Measurements from ENCODE around the gene CPNE1. TPM values are rescaled to one million over a fixed set of nuclear protein-coding genes. Genes with fewer than 3 reads are reported as not detected.

Gene CPNE1
- total and polyA plus RNA-seq, 2 donors = 43.6 to 238 TPM

GRCh38 chr20:35635652-35636051 lies 29.0 kb downstream of the CPNE1 start:
- no peak for DNase-seq (ENCODE audit: low read depth in 6 of 9, low spot score in 9 of 9)
- WGBS = 98% methylated on average over 4 of the region's 4 CpGs
- no peak overlapping the region for H3K4me3 ChIP-seq (ENCODE audit: low read length in 2 of 2)
- H3K27me3 ChIP-seq (ENCODE audit: control insufficient read depth in 2 of 2, insufficient read depth in 1 of 2, low read length in 1 of 2) = no peaks in the 10 kb centered on the region
- H3K9me3 ChIP-seq (ENCODE audit: control insufficient read depth in 2 of 2, insufficient read depth in 1 of 2, low read length in 1 of 2) = no peaks in the 10 kb centered on the region
- H3K36me3 ChIP-seq (ENCODE audit: control insufficient read depth in 2 of 2, insufficient read depth in 2 of 2, low read length in 1 of 2) = peaks cover 14 to 19% of the 10 kb centered on the region in 2 donors
- no peak overlapping the region for H3K27ac ChIP-seq (ENCODE audit: low read depth in 1 of 2, low read length in 1 of 2)
- no peaks in the 10 kb centered on the region for H3K4me1 ChIP-seq (ENCODE audit: control insufficient read depth in 2 of 2, insufficient read depth in 2 of 2, low read length in 2 of 2)

- no peak for DNase-seq (ENCODE audit: low read depth in 6 of 9, low spot score in 9 of 9)
- Histone ChIP-seq H3K4me3 (ENCODE audit: low read length in 2 of 2) (no peak overlapping the region), H3K4me1 (ENCODE audit: control insufficient read depth in 2 of 2, insufficient read depth in 2 of 2, low read length in 2 of 2) (no peaks in the 10 kb centered on the region), H3K9me3 (ENCODE audit: control insufficient read depth in 2 of 2, insufficient read depth in 1 of 2, low read length in 1 of 2) (no peaks in the 10 kb centered on the region), H3K27me3 (ENCODE audit: control insufficient read depth in 2 of 2, insufficient read depth in 1 of 2, low read length in 1 of 2) (no peaks in the 10 kb centered on the region), H3K36me3 (ENCODE audit: control insufficient read depth in 2 of 2, insufficient read depth in 2 of 2, low read length in 1 of 2) (peaks cover 24 to 46% of the 10 kb centered on the region in 2 donors), H3K27ac (ENCODE audit: low read depth in 1 of 2, low read length in 1 of 2) (no peak overlapping the region)
- over 99% methylated on average over 13 of the region's 13 CpGs for WGBS
These were observed 32.1 kb downstream of the CPNE1 start for GRCh38 chr20:35632539-35633115.

- H3K4me3 ChIP-seq (ENCODE audit: low read length in 2 of 2) = no peak overlapping the region
- no peak overlapping the region for H3K27ac ChIP-seq (ENCODE audit: low read depth in 1 of 2, low read length in 1 of 2)
- DNase-seq (ENCODE audit: low read depth in 6 of 9, low spot score in 9 of 9) = no peak
- H3K4me1 ChIP-seq (ENCODE audit: control insufficient read depth in 2 of 2, insufficient read depth in 2 of 2, low read length in 2 of 2) = peaks cover 0 to 3% of the 10 kb centered on the region in 2 donors
- H3K27me3 ChIP-seq (ENCODE audit: control insufficient read depth in 2 of 2, insufficient read depth in 1 of 2, low read length in 1 of 2) = no peaks in the 10 kb centered on the region
- no peaks in the 10 kb centered on the region for H3K9me3 ChIP-seq (ENCODE audit: control insufficient read depth in 2 of 2, insufficient read depth in 1 of 2, low read length in 1 of 2)
- H3K36me3 ChIP-seq (ENCODE audit: control insufficient read depth in 2 of 2, insufficient read depth in 2 of 2, low read length in 1 of 2) = peaks cover 43 to 65% of the 10 kb centered on the region in 2 donors
- over 99% methylated on average over 4 of the region's 4 CpGs for WGBS
These were observed 34.1 kb downstream of the CPNE1 start for GRCh38 chr20:35630636-35631035.

- Histone ChIP-seq H3K4me3 (ENCODE audit: low read length in 2 of 2) (no peak overlapping the region), H3K27ac (ENCODE audit: low read depth in 1 of 2, low read length in 1 of 2) (no peak overlapping the region), H3K9me3 (ENCODE audit: control insufficient read depth in 2 of 2, insufficient read depth in 1 of 2, low read length in 1 of 2) (no peaks in the 10 kb centered on the region), H3K36me3 (ENCODE audit: control insufficient read depth in 2 of 2, insufficient read depth in 2 of 2, low read length in 1 of 2) (peaks cover 50 to 69% of the 10 kb centered on the region in 2 donors), H3K27me3 (ENCODE audit: control insufficient read depth in 2 of 2, insufficient read depth in 1 of 2, low read length in 1 of 2) (no peaks in the 10 kb centered on the region), H3K4me1 (ENCODE audit: control insufficient read depth in 2 of 2, insufficient read depth in 2 of 2, low read length in 2 of 2) (peaks cover 0 to 3% of the 10 kb centered on the region in 2 donors)
- 96% methylated on average over 12 of the region's 12 CpGs for WGBS
- no peak for DNase-seq (ENCODE audit: low read depth in 6 of 9, low spot score in 9 of 9)
These were observed 35.1 kb downstream of the CPNE1 start for GRCh38 chr20:35629427-35630145.

- Histone ChIP-seq H3K27ac (ENCODE audit: low read depth in 1 of 2, low read length in 1 of 2) (no peak overlapping the region), H3K4me3 (ENCODE audit: low read length in 2 of 2) (no peak overlapping the region), H3K4me1 (ENCODE audit: control insufficient read depth in 2 of 2, insufficient read depth in 2 of 2, low read length in 2 of 2) (peaks cover 0 to 3% of the 10 kb centered on the region in 2 donors), H3K36me3 (ENCODE audit: control insufficient read depth in 2 of 2, insufficient read depth in 2 of 2, low read length in 1 of 2) (peaks cover 50 to 66% of the 10 kb centered on the region in 2 donors), H3K27me3 (ENCODE audit: control insufficient read depth in 2 of 2, insufficient read depth in 1 of 2, low read length in 1 of 2) (no peaks in the 10 kb centered on the region), H3K9me3 (ENCODE audit: control insufficient read depth in 2 of 2, insufficient read depth in 1 of 2, low read length in 1 of 2) (no peaks in the 10 kb centered on the region)
- 98% methylated on average over 8 of the region's 8 CpGs for WGBS
- no peak for DNase-seq (ENCODE audit: low read depth in 6 of 9, low spot score in 9 of 9)
These were observed 37.6 kb downstream of the CPNE1 start for GRCh38 chr20:35627121-35627520.

- DNase-seq (ENCODE audit: low read depth in 6 of 9, low spot score in 9 of 9) = no peak
- peaks cover 0 to 3% of the 10 kb centered on the region in 2 donors for H3K4me1 ChIP-seq (ENCODE audit: control insufficient read depth in 2 of 2, insufficient read depth in 2 of 2, low read length in 2 of 2)
- H3K36me3 ChIP-seq (ENCODE audit: control insufficient read depth in 2 of 2, insufficient read depth in 2 of 2, low read length in 1 of 2) = peaks cover 47 to 66% of the 10 kb centered on the region in 2 donors
- 95% methylated on average over 13 of the region's 13 CpGs for WGBS
- H3K27ac ChIP-seq (ENCODE audit: low read depth in 1 of 2, low read length in 1 of 2) = peak overlapping the region in 1 of 2 donors; percentile 11
- H3K27me3 ChIP-seq (ENCODE audit: control insufficient read depth in 2 of 2, insufficient read depth in 1 of 2, low read length in 1 of 2) = no peaks in the 10 kb centered on the region
- no peaks in the 10 kb centered on the region for H3K9me3 ChIP-seq (ENCODE audit: control insufficient read depth in 2 of 2, insufficient read depth in 1 of 2, low read length in 1 of 2)
- H3K4me3 ChIP-seq (ENCODE audit: low read length in 2 of 2) = no peak overlapping the region
These were observed 38.2 kb downstream of the CPNE1 start for GRCh38 chr20:35626386-35627001.

- no peaks in the 10 kb centered on the region for H3K9me3 ChIP-seq (ENCODE audit: control insufficient read depth in 2 of 2, insufficient read depth in 1 of 2, low read length in 1 of 2)
- no peak overlapping the region for H3K4me3 ChIP-seq (ENCODE audit: low read length in 2 of 2)
- no peaks in the 10 kb centered on the region for H3K27me3 ChIP-seq (ENCODE audit: control insufficient read depth in 2 of 2, insufficient read depth in 1 of 2, low read length in 1 of 2)
- WGBS = 97% methylated on average over 6 of the region's 6 CpGs
- peaks cover 0 to 3% of the 10 kb centered on the region in 2 donors for H3K4me1 ChIP-seq (ENCODE audit: control insufficient read depth in 2 of 2, insufficient read depth in 2 of 2, low read length in 2 of 2)
- peaks cover 47 to 63% of the 10 kb centered on the region in 2 donors for H3K36me3 ChIP-seq (ENCODE audit: control insufficient read depth in 2 of 2, insufficient read depth in 2 of 2, low read length in 1 of 2)
- DNase-seq (ENCODE audit: low read depth in 6 of 9, low spot score in 9 of 9) = no peak
- no peak overlapping the region for H3K27ac ChIP-seq (ENCODE audit: low read depth in 1 of 2, low read length in 1 of 2)
These were observed 38.9 kb downstream of the CPNE1 start for GRCh38 chr20:35625584-35626385.

GRCh38 chr20:35621560-35621946 lies 43.1 kb downstream of the CPNE1 start:
- WGBS = 100% methylated on average over 2 of the region's 2 CpGs
- Histone ChIP-seq H3K9me3 (ENCODE audit: control insufficient read depth in 2 of 2, insufficient read depth in 1 of 2, low read length in 1 of 2) (peaks cover 0 to 11% of the 10 kb centered on the region in 2 donors), H3K4me3 (ENCODE audit: low read length in 2 of 2) (no peak overlapping the region), H3K27me3 (ENCODE audit: control insufficient read depth in 2 of 2, insufficient read depth in 1 of 2, low read length in 1 of 2) (peaks cover 22 to 34% of the 10 kb centered on the region in 2 donors), H3K4me1 (ENCODE audit: control insufficient read depth in 2 of 2, insufficient read depth in 2 of 2, low read length in 2 of 2) (peaks cover 21 to 35% of the 10 kb centered on the region in 2 donors), H3K36me3 (ENCODE audit: control insufficient read depth in 2 of 2, insufficient read depth in 2 of 2, low read length in 1 of 2) (peaks cover 24 to 26% of the 10 kb centered on the region in 2 donors), H3K27ac (ENCODE audit: low read depth in 1 of 2, low read length in 1 of 2) (no peak overlapping the region)
- DNase-seq (ENCODE audit: low read depth in 6 of 9, low spot score in 9 of 9) = no peak
